ENCODE measurements around the gene IL4R. TPM values are rescaled to one million over a fixed set of nuclear protein-coding genes. Genes with fewer than 3 reads are reported as not detected.

The IL4R gene
- total RNA-seq, 1 experiment from 2014 or later: 99.0 TPM

- Mint-ChIP-seq H3K9me3 (ENCODE audit: low read depth, unreplicated experiment) (no peaks in the 10 kb centered on the region), H3K36me3 (ENCODE audit: insufficient read depth, unreplicated experiment) (no peaks in the 10 kb centered on the region), H3K27me3 (ENCODE audit: unreplicated experiment) (peaks cover 93% of the 10 kb centered on the region), H3K4me3 (ENCODE audit: low read depth, unreplicated experiment) (no peak overlapping the region), H3K4me1 (ENCODE audit: low read depth, unreplicated experiment) (peaks cover 19% of the 10 kb centered on the region), H3K27ac (ENCODE audit: unreplicated experiment) (no peak overlapping the region)
- no TSS peak for BruUV-seq (replicated peaks)
- no peak for DNase-seq
- no peak for TF ChIP-seq CTCF (IDR thresholded peaks at IDR 0.05; ENCODE audit: unreplicated experiment)
- CTCF ChIA-PET: interaction anchor here (0.7 kb wide), 1 partner anchor 226 kb away, joined by 3 read pairs; no protein-coding TSS in a partner anchor
- intact Hi-C loops (cut with micrococcal nuclease; ENCODE audit: unreplicated experiment): no loop called here
Observed at GRCh38 chr16:27403601-27403992, 89.8 kb downstream of the IL4R start.

GRCh38 chr16:27404163-27404823 lies 90.5 kb downstream of the IL4R start:
- H3K4me3 Mint-ChIP-seq (ENCODE audit: low read depth, unreplicated experiment): no peak overlapping the region
- no peak for DNase-seq
- no peak for TF ChIP-seq CTCF (IDR thresholded peaks at IDR 0.05; ENCODE audit: unreplicated experiment)
- CTCF ChIA-PET: interaction anchor here (0.5 to 0.7 kb wide), 3 partner anchors 27 to 227 kb away, joined by 3 to 7 read pairs (median 3); no protein-coding TSS in a partner anchor
- H3K4me1 Mint-ChIP-seq (ENCODE audit: low read depth, unreplicated experiment): peaks cover 19% of the 10 kb centered on the region
- peaks cover 88% of the 10 kb centered on the region for H3K27me3 Mint-ChIP-seq (ENCODE audit: unreplicated experiment)
- BruUV-seq (replicated peaks): no TSS peak
- intact Hi-C loops (cut with micrococcal nuclease; ENCODE audit: unreplicated experiment): no loop called here
- H3K36me3 Mint-ChIP-seq (ENCODE audit: insufficient read depth, unreplicated experiment): no peaks in the 10 kb centered on the region
- no peak overlapping the region for H3K27ac Mint-ChIP-seq (ENCODE audit: unreplicated experiment)
- H3K9me3 Mint-ChIP-seq (ENCODE audit: low read depth, unreplicated experiment): no peaks in the 10 kb centered on the region

DNA sequence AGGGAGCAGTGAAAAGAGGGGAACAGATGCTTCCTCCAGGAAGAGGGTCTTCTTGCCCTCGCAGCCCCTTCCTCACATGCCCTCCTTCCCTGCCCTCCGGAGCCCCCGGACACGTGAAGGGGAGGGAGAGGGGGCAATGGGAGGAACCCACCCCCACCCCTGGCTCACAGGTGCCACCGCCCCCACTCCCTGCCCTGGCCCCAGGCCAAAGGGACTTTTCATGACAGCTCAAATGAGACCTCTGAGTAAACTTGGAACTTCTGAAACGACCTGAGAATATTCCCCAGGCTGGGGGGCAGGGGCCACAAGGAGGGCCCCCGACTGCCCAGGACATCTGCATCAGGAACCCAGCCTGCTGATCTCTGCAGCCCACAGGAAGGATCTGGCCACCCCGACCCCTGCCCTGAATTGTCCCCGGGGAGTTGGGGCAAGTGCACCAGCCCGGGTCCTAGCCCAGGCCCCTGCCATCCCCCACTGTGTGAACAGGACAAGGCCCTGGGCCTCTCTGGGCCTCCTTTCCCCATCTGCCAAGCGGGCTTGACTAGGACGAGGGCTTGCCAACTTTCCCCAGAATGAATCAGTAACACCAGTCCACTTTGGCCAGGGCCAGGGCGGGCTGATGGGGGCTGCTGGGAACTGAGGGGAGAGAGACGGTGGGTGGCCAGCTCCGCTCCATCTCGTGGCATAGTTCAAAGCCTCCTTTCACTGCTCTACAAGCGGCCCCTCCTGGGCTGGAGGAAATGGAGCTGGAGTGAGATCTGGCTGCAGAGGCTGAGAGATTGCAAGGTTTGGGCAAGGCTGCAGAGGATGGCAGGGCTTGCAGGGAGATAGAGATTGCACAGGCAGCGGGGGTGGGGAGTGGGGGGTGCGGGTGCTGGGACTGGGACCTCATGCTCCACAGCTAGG lies 92.0 kb downstream of the IL4R start:
- peaks cover 19% of the 10 kb centered on the region for H3K4me1 Mint-ChIP-seq (ENCODE audit: low read depth, unreplicated experiment)
- TF ChIP-seq CTCF (IDR thresholded peaks at IDR 0.05; ENCODE audit: unreplicated experiment): no peak

DNA sequence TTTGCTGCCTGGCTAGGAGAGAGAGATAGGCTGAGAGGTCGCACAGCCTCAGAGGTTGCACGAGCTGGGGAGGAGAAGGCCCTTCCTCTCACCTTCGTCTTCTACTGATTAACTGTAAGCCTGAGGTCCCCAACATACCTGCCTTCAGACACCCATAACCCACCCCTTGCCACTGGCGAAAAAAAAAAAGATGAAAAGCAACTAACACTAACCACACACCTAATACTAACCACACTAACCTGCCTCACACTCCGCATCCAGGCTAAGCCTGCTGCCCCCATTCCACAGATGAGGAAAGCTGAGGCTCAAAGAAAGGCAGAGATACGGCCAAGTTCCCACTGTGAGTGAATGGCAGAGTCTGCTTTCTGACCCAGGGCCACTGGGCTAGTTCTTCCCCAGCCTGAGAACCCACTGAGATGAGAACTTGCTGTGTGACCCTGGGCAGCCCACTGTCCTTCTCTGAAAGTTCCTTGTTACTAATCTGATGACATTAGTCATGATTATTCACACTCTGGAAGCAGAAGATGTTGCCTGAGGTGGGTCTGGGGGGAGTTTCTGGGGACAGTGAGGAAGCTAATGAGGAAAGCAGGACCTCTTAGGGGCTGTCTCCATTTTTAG lies 92.8 kb downstream of the IL4R start:
- CTCF ChIA-PET: no interaction called here
- no peaks in the 10 kb centered on the region for H3K9me3 Mint-ChIP-seq (ENCODE audit: low read depth, unreplicated experiment)
- H3K4me3 Mint-ChIP-seq (ENCODE audit: low read depth, unreplicated experiment): no peak overlapping the region
- intact Hi-C loops (cut with micrococcal nuclease; ENCODE audit: unreplicated experiment): no loop called here
- H3K36me3 Mint-ChIP-seq (ENCODE audit: insufficient read depth, unreplicated experiment): no peaks in the 10 kb centered on the region
- DNase-seq: no peak
- H3K4me1 Mint-ChIP-seq (ENCODE audit: low read depth, unreplicated experiment): peaks cover 19% of the 10 kb centered on the region
- BruUV-seq (replicated peaks): no TSS peak
- no peak overlapping the region for H3K27ac Mint-ChIP-seq (ENCODE audit: unreplicated experiment)
- H3K27me3 Mint-ChIP-seq (ENCODE audit: unreplicated experiment): peaks cover 70% of the 10 kb centered on the region
- TF ChIP-seq CTCF (IDR thresholded peaks at IDR 0.05; ENCODE audit: unreplicated experiment): no peak

More for the DNA sequence above, 92.0 kb downstream of the IL4R start:
- H3K4me3 Mint-ChIP-seq (ENCODE audit: low read depth, unreplicated experiment): no peak overlapping the region
- peaks cover 73% of the 10 kb centered on the region for H3K27me3 Mint-ChIP-seq (ENCODE audit: unreplicated experiment)
- BruUV-seq (replicated peaks): no TSS peak
- H3K27ac Mint-ChIP-seq (ENCODE audit: unreplicated experiment): no peak overlapping the region
- no peaks in the 10 kb centered on the region for H3K9me3 Mint-ChIP-seq (ENCODE audit: low read depth, unreplicated experiment)
- CTCF ChIA-PET: interaction anchor here (0.6 to 0.7 kb wide), 2 partner anchors 19 to 980 kb away, joined by 5 to 9 read pairs; no protein-coding TSS in a partner anchor
- DNase-seq: no peak
- intact Hi-C loops (cut with micrococcal nuclease; ENCODE audit: unreplicated experiment): no loop called here
- H3K36me3 Mint-ChIP-seq (ENCODE audit: insufficient read depth, unreplicated experiment): no peaks in the 10 kb centered on the region
